Stimulated activated naive CD8-positive, alpha-beta T cell treated with anti-CD3 and anti-CD28 coated beads, Interleukin-15, amount 100 ng/mL, for 72 hours (primary cell): Measurements from ENCODE around the gene LARP6.
A peak's percentile ranks its signal among the peaks of the same experiment; 100 is the strongest.
"Not testable (repeated sequence)": the region's sequence is repeated elsewhere in the genome, so short reads cannot be mapped to it uniquely, and the experiment has no call there.

ENCODE experiments used
- ATAC-seq: fragments of 150-1000 bp; cut with Tn5 transposase; 2 replicates; pipeline ENCODE4 v1.10.0; 2021; ENCODE audit warnings: mild to moderate bottlenecking, moderate library complexity
- DNase-seq, 2 donors: peaks; one replicate each; pipeline ENCODE4 v3.0.0; 2021 to 2022
- H3K27ac Mint-ChIP-seq, 2 donors: one replicate each; pipeline ENCODE4 v1.8.0; 2022; ENCODE audit warnings: mild to moderate bottlenecking in 2 of 2, mixed read lengths in 2 of 2, moderate library complexity in 2 of 2
- H3K27me3 Mint-ChIP-seq: one replicate; pipeline ENCODE4 v1.8.0; 2022; ENCODE audit warnings: mixed read lengths
- H3K4me1 Mint-ChIP-seq: one replicate; pipeline ENCODE4 v1.8.0; 2022; ENCODE audit warnings: mild to moderate bottlenecking, mixed read lengths
- H3K4me3 Mint-ChIP-seq, 2 donors: one replicate each; pipeline ENCODE4 v1.8.0; 2022; ENCODE audit warnings: mild to moderate bottlenecking in 2 of 2, mixed read lengths in 2 of 2, moderate library complexity in 1 of 2
- H3K9me3 Mint-ChIP-seq, 2 donors: one replicate each; pipeline ENCODE4 v1.8.0; 2022; ENCODE audit warnings: mixed read lengths in 2 of 2

The LARP6 gene

DNA sequence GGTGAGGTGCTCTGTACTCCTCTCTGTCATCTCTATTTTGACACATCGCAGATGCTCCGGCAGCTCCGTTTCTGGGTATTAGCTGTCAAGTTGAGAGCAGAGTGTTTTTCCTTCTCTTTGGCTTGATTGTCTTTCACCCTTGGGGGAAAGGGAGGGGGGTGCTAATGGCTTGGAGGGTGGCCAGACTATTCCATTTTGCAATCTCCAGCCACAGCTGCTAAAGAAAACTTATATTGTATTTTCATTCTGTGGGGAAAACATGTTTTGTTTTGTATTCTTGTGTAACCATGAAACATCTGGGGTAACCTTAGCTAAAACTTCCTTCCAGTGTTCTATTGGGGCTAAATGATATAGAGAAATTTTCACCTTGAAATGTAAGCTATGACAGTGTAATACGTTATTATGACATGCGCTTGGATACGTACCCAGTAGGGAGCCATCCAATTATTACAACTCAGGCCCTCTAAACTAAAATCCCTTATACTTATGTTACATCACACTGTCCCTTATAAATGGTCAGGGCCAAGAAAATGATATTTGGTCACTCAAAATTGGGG lies 14.0 kb upstream of the LARP6 start:
- no peak for ATAC-seq
- no peak for DNase-seq

DNA sequence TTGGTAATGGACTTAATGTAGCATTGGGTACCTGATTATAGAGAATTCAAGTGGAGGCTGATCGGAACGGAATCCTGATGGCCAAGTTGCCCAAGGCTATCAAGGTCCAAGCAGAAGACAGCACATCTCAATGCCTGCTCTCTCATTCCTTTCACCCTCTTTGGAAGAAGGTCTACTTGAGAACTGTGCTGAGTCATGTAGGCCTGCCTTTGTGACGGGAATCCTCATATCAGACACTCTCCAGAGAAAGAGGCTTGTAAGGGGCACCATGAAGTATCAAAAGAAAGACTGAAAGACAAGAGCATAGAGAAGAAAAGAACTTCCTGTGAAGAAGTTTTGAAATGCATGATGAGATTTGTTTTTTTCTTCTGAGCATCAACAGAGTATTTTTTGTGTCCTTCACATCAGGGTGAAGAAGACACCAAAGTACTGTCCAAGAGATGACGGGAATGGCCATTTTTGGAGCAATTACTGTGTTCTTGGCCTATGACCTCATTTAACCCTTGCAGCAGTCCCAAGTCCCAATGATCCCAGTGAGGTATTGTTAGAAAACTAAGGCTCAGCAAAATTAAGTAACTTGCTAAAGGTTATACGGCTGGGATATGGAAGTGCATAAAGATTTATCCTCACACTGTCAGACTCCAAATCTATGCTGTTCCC lies 13.2 kb upstream of the LARP6 start:
- no peak overlapping the region for H3K27ac Mint-ChIP-seq
- H3K9me3 Mint-ChIP-seq: no peaks in the 10 kb centered on the region
- ATAC-seq: no peak
- no peak overlapping the region for H3K4me3 Mint-ChIP-seq
- H3K4me1 Mint-ChIP-seq: no peaks in the 10 kb centered on the region
- no peaks in the 10 kb centered on the region for H3K27me3 Mint-ChIP-seq
- no peak for DNase-seq

More for the DNA sequence above, 14.0 kb upstream of the LARP6 start:
- Mint-ChIP-seq H3K9me3 (no peaks in the 10 kb centered on the region), H3K4me1 (no peaks in the 10 kb centered on the region), H3K4me3 (no peak overlapping the region), H3K27ac (no peak overlapping the region), H3K27me3 (no peaks in the 10 kb centered on the region)

DNA sequence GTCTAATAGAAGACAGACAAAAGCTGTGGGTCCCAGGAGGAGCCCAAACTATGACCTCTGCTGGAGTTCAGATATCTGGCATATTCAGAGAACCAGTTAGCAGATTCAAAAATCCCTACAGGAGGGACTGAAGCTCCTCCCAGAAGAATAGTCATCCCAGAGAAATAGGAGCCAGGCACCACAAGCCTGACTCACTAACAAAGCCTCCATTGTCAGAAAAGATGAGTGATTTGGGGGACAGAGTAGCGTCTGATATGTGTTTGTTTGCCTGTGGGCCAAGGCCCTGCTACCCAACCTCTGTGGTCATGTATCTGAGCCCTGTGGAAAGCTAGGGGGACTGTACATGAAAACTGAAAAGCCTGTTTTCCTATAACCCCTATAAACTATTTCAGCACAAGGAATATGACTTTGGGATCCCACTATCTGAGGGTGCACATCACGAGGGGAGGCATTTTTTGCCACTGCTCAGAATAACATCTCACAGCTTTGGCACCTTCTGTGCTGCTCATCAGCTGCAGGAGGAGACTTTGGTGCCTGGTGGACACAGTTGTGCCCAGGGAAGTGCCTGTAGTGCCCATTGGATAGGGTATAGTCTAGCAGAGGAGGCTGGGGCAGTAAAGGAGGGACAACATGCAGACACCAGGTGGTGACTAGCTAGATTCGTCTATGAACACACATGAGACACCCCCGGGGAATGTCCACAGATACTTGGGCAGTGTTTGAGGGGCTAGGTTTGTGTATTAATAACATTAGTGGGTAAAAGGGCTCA lies 9.7 kb upstream of the LARP6 start:
- ATAC-seq (no peak), DNase-seq (no peak)
- Mint-ChIP-seq H3K27ac (no peak overlapping the region), H3K27me3 (peaks cover 10% of the 10 kb centered on the region), H3K4me1 (no peaks in the 10 kb centered on the region), H3K9me3 (no peaks in the 10 kb centered on the region), H3K4me3 (no peak overlapping the region)

DNA sequence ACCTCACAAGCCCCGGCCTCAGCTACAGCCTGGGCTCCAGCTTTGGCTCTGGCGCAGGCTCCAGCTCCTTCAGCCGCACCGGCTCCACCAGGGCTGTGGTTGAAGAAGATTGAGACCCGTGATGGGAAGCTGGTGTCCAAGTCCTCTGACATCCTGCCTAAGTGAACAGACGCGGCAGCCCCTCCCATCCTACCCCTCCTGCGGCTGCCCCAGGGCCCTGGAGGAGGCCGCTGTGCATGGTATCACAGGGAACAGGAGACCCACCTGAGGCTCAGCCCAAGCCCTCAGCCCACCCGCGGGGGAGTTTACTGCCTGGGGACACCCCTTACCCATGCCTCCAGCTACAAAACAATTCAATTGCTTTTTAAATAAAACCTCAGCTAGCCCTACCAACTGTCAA lies 6.0 kb upstream of the LARP6 start:
- DNase-seq (no peak), ATAC-seq (no peak)
- H3K4me1 Mint-ChIP-seq: no peaks in the 10 kb centered on the region
- H3K9me3 Mint-ChIP-seq: no peaks in the 10 kb centered on the region
- H3K27ac Mint-ChIP-seq: no peak overlapping the region
- H3K27me3 Mint-ChIP-seq: peaks cover 32% of the 10 kb centered on the region
- H3K4me3 Mint-ChIP-seq: no peak overlapping the region

- Mint-ChIP-seq H3K27ac (no peak overlapping the region), H3K9me3 (no peaks in the 10 kb centered on the region), H3K4me1 (peaks cover 4% of the 10 kb centered on the region), H3K27me3 (peaks cover 38% of the 10 kb centered on the region), H3K4me3 (no peak overlapping the region)
- DNase-seq (no peak), ATAC-seq (no peak)
These were observed 5.5 kb upstream of the LARP6 start for GRCh38 chr15:70859322-70859908.

- peaks cover 43% of the 10 kb centered on the region for H3K27me3 Mint-ChIP-seq
- not testable (repeated sequence) for H3K9me3 Mint-ChIP-seq, H3K4me1 Mint-ChIP-seq, ATAC-seq, H3K4me3 Mint-ChIP-seq, DNase-seq, H3K27ac Mint-ChIP-seq
These were observed 4.8 kb upstream of the LARP6 start for GRCh38 chr15:70858614-70859321.

DNA sequence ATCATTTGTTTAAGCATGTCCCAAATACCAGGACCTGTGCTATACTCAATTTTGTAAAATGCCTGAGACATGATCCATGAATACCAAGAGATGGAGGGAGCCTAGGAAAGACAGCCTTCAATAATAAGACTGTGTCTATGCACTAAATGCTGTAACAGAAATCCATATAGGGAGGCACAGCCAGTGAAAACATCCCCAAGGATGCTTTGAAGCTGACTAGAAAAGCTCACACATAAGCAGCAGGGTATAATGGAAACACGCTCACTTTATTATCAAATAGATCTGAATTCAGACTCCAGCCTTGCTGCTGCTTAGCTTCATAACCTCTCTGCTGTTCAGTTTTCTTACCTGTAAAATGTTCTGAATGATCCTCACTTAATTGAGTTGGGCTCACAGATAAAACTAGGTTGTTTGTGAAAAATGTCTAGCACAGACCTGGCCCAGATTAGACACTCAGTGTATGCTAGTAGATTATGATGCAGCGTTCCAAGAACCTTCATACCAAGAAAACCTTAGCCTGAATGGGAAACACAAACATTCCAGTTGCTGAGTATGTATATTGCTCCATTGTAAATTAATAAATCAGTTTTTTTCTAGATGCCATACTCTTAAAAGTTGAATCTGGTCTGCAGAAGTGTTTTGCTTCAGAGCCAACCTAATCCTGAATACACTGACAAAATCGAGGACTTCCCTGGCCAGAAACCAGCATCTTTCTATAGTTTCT lies 3.8 kb upstream of the LARP6 start:
- Mint-ChIP-seq H3K4me3 (no peak overlapping the region), H3K27ac (no peak overlapping the region), H3K9me3 (no peaks in the 10 kb centered on the region), H3K4me1 (peaks cover 6% of the 10 kb centered on the region), H3K27me3 (peaks cover 51% of the 10 kb centered on the region)
- ATAC-seq (no peak), DNase-seq (no peak)

DNA sequence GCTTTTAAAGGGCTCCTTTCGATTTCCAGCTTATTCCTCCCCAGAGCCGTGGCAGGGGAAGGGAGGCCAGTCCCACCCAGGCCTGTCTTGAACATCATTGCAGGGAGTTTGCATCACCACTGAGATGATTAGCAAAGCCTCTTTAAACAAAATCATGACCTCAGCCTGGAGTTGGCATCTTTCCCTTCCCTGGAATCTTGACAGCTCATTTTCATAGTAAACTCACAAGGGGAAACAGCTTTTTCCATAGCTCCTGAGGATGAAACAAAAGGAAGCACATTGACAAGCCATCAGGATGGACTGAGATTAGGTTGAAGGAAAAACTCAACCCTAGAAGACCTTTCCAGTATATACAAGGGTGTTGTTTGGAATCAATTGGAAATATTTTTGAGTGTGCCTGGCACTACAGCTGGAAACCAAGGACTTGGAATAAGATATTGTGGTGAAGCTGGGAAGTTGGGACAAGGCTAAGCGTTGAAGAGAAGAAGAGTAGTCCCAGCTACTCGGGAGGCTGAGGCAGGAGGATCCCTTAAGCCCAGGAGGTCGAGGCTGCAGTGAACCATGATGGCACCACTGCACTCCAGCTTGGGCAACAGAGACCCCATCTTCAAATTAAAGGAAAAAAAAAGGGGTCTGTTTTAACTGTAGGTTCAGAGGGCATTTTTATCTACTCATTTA lies 3.1 kb upstream of the LARP6 start:
- Mint-ChIP-seq H3K4me3 (no peak overlapping the region), H3K27ac (no peak overlapping the region), H3K9me3 (no peaks in the 10 kb centered on the region), H3K4me1 (peaks cover 6% of the 10 kb centered on the region), H3K27me3 (peaks cover 58% of the 10 kb centered on the region)
- ATAC-seq: no peak
- no peak for DNase-seq

GRCh38 chr15:70856177-70856883 lies 2.4 kb upstream of the LARP6 start:
- ATAC-seq (no peak), DNase-seq (no peak)
- H3K27ac Mint-ChIP-seq: no peak overlapping the region
- H3K27me3 Mint-ChIP-seq: peaks cover 65% of the 10 kb centered on the region
- peaks cover 6% of the 10 kb centered on the region for H3K4me1 Mint-ChIP-seq
- H3K4me3 Mint-ChIP-seq: no peak overlapping the region
- no peaks in the 10 kb centered on the region for H3K9me3 Mint-ChIP-seq

- Mint-ChIP-seq H3K9me3 (no peaks in the 10 kb centered on the region), H3K27me3 (peaks cover 70% of the 10 kb centered on the region), H3K27ac (no peak overlapping the region), H3K4me1 (peaks cover 6% of the 10 kb centered on the region), H3K4me3 (no peak overlapping the region)
- DNase-seq (no peak), ATAC-seq (no peak)
These were observed 1.8 kb upstream of the LARP6 start for GRCh38 chr15:70855764-70856163.

GRCh38 chr15:70854666-70854976 lies 664 bp upstream of the LARP6 start:
- DNase-seq: no peak
- Mint-ChIP-seq H3K4me3 (peak overlapping the region; percentile 87 to 93), H3K27me3 (peaks cover 82% of the 10 kb centered on the region), H3K4me1 (peaks cover 6% of the 10 kb centered on the region), H3K9me3 (no peaks in the 10 kb centered on the region), H3K27ac (peak overlapping the region; percentile 87 to 96)
- ATAC-seq: peak; percentile 39

- Mint-ChIP-seq H3K9me3 (no peaks in the 10 kb centered on the region), H3K4me3 (peak overlapping the region; percentile 69 to 71), H3K27ac (peak overlapping the region in 1 of 2 donors; percentile 69), H3K27me3 (peaks cover 77% of the 10 kb centered on the region), H3K4me1 (peaks cover 6% of the 10 kb centered on the region)
- DNase-seq: peak in 1 of 2 donors; percentile 24
- ATAC-seq: peak; percentile 75
These were observed 512 bp downstream of the LARP6 start for GRCh38 chr15:70853318-70853972.

GRCh38 chr15:70852501-70853317 lies 1.2 kb downstream of the LARP6 start:
- Mint-ChIP-seq H3K27ac (peak overlapping the region in 1 of 2 donors; percentile 69), H3K27me3 (peaks cover 77% of the 10 kb centered on the region), H3K4me1 (peaks cover 6% of the 10 kb centered on the region), H3K4me3 (peak overlapping the region; percentile 69 to 71), H3K9me3 (no peaks in the 10 kb centered on the region)
- DNase-seq (no peak), ATAC-seq (no peak)
